ENCODE measurements around the gene JAZF1. TPM values are rescaled to one million over a fixed set of nuclear protein-coding genes. Genes with fewer than 3 reads are reported as not detected.
A peak's percentile ranks its signal among the peaks of the same experiment; 100 is the strongest.

JAZF1 gene
- total and polyA plus RNA-seq, 2 experiments from 2014 or later: 9.5 to 12.1 TPM

- Histone ChIP-seq H3K9me3 (ENCODE audit: low read depth) (no peaks in the 10 kb centered on the region), H3K36me3 (replicated peaks; ENCODE audit: insufficient read depth, low read depth) (no peaks in the 10 kb centered on the region), H2AFZ (no peak overlapping the region), H3K4me2 (peak overlapping the region; percentile 33), H3K79me2 (peaks cover 19% of the 10 kb centered on the region), H3K9me2 (replicated peaks; ENCODE audit: insufficient read depth) (no peaks in the 10 kb centered on the region), H3K4me1 (ENCODE audit: insufficient read depth) (no peaks in the 10 kb centered on the region), H4K20me1 (ENCODE audit: insufficient read depth, poor library complexity, severe bottlenecking) (no peaks in the 10 kb centered on the region), H3K27me3 (no peaks in the 10 kb centered on the region), H3K27ac (peak overlapping the region; percentile 47), H3K4me3 (no peak overlapping the region)
- DNase-seq (ENCODE audit: low spot score): no peak
- TF ChIP-seq EZH2 (IDR thresholded peaks at IDR 0.05; ENCODE audit: borderline replicate concordance) (no peak), EZH2phosphoT487 (IDR thresholded peaks at IDR 0.05; ENCODE audit: low read depth, severe bottlenecking, unreplicated experiment) (no peak)
- TF ChIP-seq, protein P1, sequence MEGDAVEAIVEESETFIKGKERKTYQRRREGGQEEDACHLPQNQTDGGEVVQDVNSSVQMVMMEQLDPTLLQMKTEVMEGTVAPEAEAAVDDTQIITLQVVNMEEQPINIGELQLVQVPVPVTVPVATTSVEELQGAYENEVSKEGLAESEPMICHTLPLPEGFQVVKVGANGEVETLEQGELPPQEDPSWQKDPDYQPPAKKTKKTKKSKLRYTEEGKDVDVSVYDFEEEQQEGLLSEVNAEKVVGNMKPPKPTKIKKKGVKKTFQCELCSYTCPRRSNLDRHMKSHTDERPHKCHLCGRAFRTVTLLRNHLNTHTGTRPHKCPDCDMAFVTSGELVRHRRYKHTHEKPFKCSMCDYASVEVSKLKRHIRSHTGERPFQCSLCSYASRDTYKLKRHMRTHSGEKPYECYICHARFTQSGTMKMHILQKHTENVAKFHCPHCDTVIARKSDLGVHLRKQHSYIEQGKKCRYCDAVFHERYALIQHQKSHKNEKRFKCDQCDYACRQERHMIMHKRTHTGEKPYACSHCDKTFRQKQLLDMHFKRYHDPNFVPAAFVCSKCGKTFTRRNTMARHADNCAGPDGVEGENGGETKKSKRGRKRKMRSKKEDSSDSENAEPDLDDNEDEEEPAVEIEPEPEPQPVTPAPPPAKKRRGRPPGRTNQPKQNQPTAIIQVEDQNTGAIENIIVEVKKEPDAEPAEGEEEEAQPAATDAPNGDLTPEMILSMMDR (IDR thresholded peaks at IDR 0.05; ENCODE audit: poor library complexity): no peak
- WGBS (ENCODE audit: low lambda C conversion rate, missing lambda C conversion rate): 62% methylated on average over 8 of the region's 8 CpGs
These were observed 31.1 kb downstream of the JAZF1 start for GRCh38 chr7:28149291-28150101.

- Histone ChIP-seq H3K4me1 (ENCODE audit: insufficient read depth) (no peaks in the 10 kb centered on the region), H3K27ac (no peak overlapping the region), H3K4me3 (no peak overlapping the region), H2AFZ (no peak overlapping the region), H3K27me3 (no peaks in the 10 kb centered on the region), H3K79me2 (no peaks in the 10 kb centered on the region), H3K36me3 (replicated peaks; ENCODE audit: insufficient read depth, low read depth) (no peaks in the 10 kb centered on the region), H3K9me2 (replicated peaks; ENCODE audit: insufficient read depth) (no peaks in the 10 kb centered on the region), H4K20me1 (ENCODE audit: insufficient read depth, poor library complexity, severe bottlenecking) (no peaks in the 10 kb centered on the region), H3K4me2 (no peak overlapping the region), H3K9me3 (ENCODE audit: low read depth) (no peaks in the 10 kb centered on the region)
- 89% methylated on average over 2 of the region's 2 CpGs for WGBS (ENCODE audit: low lambda C conversion rate, missing lambda C conversion rate)
- TF ChIP-seq EZH2phosphoT487 (IDR thresholded peaks at IDR 0.05; ENCODE audit: low read depth, severe bottlenecking, unreplicated experiment): no peak
- TF ChIP-seq, protein P1 (IDR thresholded peaks at IDR 0.05; ENCODE audit: poor library complexity): no peak
- TF ChIP-seq EZH2 (IDR thresholded peaks at IDR 0.05; ENCODE audit: borderline replicate concordance): no peak
- no peak for DNase-seq (ENCODE audit: low spot score)
These were observed 34.7 kb downstream of the JAZF1 start for GRCh38 chr7:28145931-28146330.

GRCh38 chr7:28145090-28145626 is 35.4 kb downstream of the JAZF1 start:
- WGBS (ENCODE audit: low lambda C conversion rate, missing lambda C conversion rate): 79% methylated on average over 3 of the region's 3 CpGs

More at GRCh38 chr7:28145090-28145626, 35.4 kb downstream of the JAZF1 start:
- no peaks in the 10 kb centered on the region for H3K27me3 ChIP-seq
- no peaks in the 10 kb centered on the region for H3K9me3 ChIP-seq (ENCODE audit: low read depth)
- no peak overlapping the region for H3K4me2 ChIP-seq
- no peaks in the 10 kb centered on the region for H3K79me2 ChIP-seq
- TF ChIP-seq, protein P1 (IDR thresholded peaks at IDR 0.05; ENCODE audit: poor library complexity): no peak
- TF ChIP-seq EZH2phosphoT487 (IDR thresholded peaks at IDR 0.05; ENCODE audit: low read depth, severe bottlenecking, unreplicated experiment) (no peak), EZH2 (IDR thresholded peaks at IDR 0.05; ENCODE audit: borderline replicate concordance) (no peak)
- H3K4me3 ChIP-seq: no peak overlapping the region
- H3K36me3 ChIP-seq (replicated peaks; ENCODE audit: insufficient read depth, low read depth): no peaks in the 10 kb centered on the region
- H3K4me1 ChIP-seq (ENCODE audit: insufficient read depth): no peaks in the 10 kb centered on the region
- DNase-seq (ENCODE audit: low spot score): no peak
- H3K9me2 ChIP-seq (replicated peaks; ENCODE audit: insufficient read depth): no peaks in the 10 kb centered on the region
- H2AFZ ChIP-seq: no peak overlapping the region
- H3K27ac ChIP-seq: no peak overlapping the region
- H4K20me1 ChIP-seq (ENCODE audit: insufficient read depth, poor library complexity, severe bottlenecking): no peaks in the 10 kb centered on the region

Data from hepatocyte (in vitro differentiated cells).